Measurements from ENCODE around the gene PP2D1.
"Not testable (repeated sequence)": the region's sequence is repeated elsewhere in the genome, so short reads cannot be mapped to it uniquely, and the experiment has no call there.

Gene PP2D1

DNA sequence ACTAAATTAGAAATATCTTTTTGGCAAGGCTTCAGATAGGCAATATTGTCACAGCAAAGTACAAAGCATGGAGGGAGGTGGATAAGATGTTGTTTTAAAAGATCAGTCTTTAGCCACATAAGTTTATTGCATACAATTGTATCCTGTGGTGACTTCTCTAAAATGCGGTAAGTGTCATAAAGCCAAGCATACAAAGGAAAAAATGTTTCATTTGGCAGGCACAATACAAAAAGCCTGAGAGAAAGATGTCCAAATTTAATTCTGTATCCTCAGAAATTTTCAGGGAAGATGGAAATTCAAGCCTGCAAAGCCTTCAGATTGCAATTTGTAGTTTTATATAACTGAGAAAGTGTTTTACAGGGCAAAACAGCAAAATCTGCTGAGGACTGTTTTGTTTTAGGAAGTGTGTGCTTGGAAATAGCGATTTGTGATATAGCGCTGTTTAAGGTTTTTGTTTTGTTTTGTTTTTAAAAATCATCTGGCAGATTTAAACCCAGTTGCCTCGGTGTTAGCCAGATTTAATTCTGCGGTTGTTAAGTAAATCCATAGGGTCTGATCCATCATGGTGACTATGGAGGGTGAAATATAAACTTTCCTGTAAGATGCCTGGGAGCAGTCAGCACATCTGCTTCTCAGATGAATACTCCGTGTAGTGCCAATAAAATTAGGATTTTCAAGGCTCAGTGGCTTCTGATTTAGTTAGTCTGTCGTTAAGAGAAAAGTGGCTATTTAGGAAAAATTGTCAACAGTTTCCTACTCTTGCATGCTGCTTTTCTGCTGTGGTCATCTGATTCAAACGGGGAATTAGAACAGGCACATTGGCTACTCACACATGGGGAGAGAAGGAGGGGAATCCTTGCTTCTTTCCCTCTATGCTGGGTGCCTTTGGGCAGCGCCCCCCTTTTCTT is 36.2 kb upstream of the PP2D1 start:
- Histone ChIP-seq H3K27me3 (ENCODE audit: control insufficient read depth, insufficient read depth, low read length) (no peaks in the 10 kb centered on the region), H3K9me3 (ENCODE audit: control insufficient read depth, low read length) (no peaks in the 10 kb centered on the region), H3K9ac (ENCODE audit: low read length) (no peak overlapping the region), H3K4me3 (ENCODE audit: low read length) (no peak overlapping the region), H3K4me1 (ENCODE audit: control insufficient read depth, insufficient read depth, low read length) (peaks cover 16% of the 10 kb centered on the region), H3K36me3 (ENCODE audit: control insufficient read depth, insufficient read depth, low read length) (no peaks in the 10 kb centered on the region)

DNA sequence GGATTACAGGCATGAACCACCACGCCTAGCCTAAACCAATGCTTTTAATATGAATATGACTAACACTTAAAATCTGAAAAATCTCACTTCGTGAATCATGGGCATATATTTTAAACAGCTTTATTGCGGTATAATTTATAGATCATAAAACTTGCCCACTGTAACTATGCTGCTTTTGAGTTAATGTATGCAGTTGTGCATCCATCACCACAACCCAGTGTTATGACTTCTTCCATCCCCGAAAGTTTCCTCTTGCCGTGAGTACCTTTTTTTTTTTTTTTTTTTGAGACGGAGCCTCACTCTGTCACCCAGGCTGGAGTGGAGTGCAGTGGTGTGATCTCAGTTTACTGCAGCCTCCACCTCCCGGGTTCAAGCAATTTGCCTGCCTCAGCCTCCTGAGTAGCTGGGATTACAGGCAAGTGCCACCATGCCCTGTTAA is 35.3 kb upstream of the PP2D1 start:
- H3K27me3 ChIP-seq (ENCODE audit: control insufficient read depth, insufficient read depth, low read length) = no peaks in the 10 kb centered on the region
- H3K9ac ChIP-seq (ENCODE audit: low read length) = no peak overlapping the region
- peaks cover 23% of the 10 kb centered on the region for H3K4me1 ChIP-seq (ENCODE audit: control insufficient read depth, insufficient read depth, low read length)
- no peaks in the 10 kb centered on the region for H3K9me3 ChIP-seq (ENCODE audit: control insufficient read depth, low read length)
- no peaks in the 10 kb centered on the region for H3K36me3 ChIP-seq (ENCODE audit: control insufficient read depth, insufficient read depth, low read length)
- H3K4me3 ChIP-seq (ENCODE audit: low read length) = no peak overlapping the region

DNA sequence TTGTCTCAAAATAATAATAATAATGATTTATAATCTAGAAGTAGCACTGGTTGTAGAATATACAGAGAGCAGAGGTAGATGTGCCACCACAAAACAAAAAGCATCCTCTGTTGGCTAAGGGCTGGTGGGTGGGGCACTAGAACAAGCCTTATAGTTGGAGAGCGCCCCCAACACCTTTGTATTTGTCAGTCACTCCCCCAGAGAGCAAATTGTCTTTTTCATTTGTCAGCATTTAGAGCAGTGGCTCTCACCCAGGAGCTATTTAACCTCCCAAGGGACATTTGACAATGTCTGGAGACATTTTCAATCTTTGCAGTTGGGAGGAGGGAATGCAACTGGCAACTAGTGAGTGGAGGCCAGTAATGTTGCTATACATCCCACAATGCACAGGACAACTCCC is 34.5 kb upstream of the PP2D1 start:
- H3K9ac ChIP-seq (ENCODE audit: low read length) = no peak overlapping the region
- H3K36me3 ChIP-seq (ENCODE audit: control insufficient read depth, insufficient read depth, low read length) = no peaks in the 10 kb centered on the region
- H3K9me3 ChIP-seq (ENCODE audit: control insufficient read depth, low read length) = no peaks in the 10 kb centered on the region
- H3K4me3 ChIP-seq (ENCODE audit: low read length) = no peak overlapping the region
- H3K27me3 ChIP-seq (ENCODE audit: control insufficient read depth, insufficient read depth, low read length) = no peaks in the 10 kb centered on the region
- peaks cover 30% of the 10 kb centered on the region for H3K4me1 ChIP-seq (ENCODE audit: control insufficient read depth, insufficient read depth, low read length)

DNA sequence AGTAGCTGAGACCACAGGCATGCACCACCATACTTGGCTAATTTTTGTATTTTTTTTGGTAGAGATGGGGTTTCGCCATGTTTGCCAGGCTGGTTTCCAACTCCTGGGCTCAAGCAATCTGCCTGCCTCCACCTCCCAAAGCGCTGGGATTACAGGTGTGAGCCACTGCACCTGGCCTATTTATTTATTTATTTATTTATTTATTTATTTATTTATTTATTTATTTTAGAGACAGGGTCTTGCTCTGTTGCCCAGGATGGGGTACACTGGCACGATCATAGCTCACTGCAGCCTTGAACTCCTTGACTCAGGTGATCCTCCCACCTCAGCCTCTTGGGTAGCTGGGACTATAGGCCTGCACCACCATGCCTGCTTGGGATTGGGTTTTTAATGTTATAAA is 33.1 kb upstream of the PP2D1 start:
- not testable (repeated sequence) for H3K9ac ChIP-seq (ENCODE audit: low read length); H3K9me3 ChIP-seq (ENCODE audit: control insufficient read depth, low read length); H3K27me3 ChIP-seq (ENCODE audit: control insufficient read depth, insufficient read depth, low read length); H3K36me3 ChIP-seq (ENCODE audit: control insufficient read depth, insufficient read depth, low read length); H3K4me3 ChIP-seq (ENCODE audit: low read length)
- peaks cover 32% of the 10 kb centered on the region for H3K4me1 ChIP-seq (ENCODE audit: control insufficient read depth, insufficient read depth, low read length)

DNA sequence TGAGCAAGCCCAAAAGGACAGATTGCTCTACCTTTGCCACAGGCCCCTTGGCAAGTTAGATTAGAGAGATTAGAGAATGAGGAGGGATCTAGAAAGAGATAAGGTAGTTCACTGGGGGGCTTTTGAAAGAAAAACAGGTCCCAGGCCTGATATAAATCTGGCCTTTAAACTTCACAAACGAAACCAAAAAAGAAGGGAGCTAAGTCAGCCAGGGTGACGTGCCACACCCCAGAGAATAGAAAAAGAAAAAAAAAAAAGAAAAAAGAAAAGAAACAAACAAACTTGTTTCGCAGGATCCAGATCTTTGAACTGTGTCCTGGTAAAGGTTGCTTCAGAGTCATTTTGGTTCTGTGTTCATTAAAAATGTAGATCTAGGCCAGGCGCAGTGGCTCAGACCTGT is 31.8 kb upstream of the PP2D1 start:
- Histone ChIP-seq H3K9ac (ENCODE audit: low read length) (peak overlapping the region; percentile 49), H3K4me3 (ENCODE audit: low read length) (peak overlapping the region; percentile 38), H3K4me1 (ENCODE audit: control insufficient read depth, insufficient read depth, low read length) (peaks cover 32% of the 10 kb centered on the region), H3K27me3 (ENCODE audit: control insufficient read depth, insufficient read depth, low read length) (no peaks in the 10 kb centered on the region), H3K9me3 (ENCODE audit: control insufficient read depth, low read length) (no peaks in the 10 kb centered on the region), H3K36me3 (ENCODE audit: control insufficient read depth, insufficient read depth, low read length) (no peaks in the 10 kb centered on the region)

DNA sequence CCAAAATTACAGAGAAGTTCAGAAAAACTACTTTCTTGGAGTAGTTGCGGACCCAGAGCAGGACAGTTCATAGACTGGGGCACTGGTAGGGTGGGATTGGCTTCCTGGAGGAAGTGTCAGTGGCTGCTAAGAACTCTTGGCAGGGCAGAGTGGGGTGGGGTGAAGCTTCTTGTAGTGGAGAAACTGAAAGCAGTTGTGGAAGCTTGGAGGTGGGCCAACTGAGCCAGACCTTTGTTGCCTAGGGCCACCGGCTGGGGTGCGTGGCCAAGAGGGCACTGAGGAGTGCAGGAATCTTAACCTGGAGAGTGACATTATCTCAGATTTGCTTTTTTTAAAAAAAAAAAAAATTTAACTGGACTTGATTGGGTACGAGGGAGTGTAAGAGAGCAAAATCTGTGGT is 31.3 kb upstream of the PP2D1 start:
- peak overlapping the region; percentile 38 for H3K4me3 ChIP-seq (ENCODE audit: low read length)
- no peaks in the 10 kb centered on the region for H3K9me3 ChIP-seq (ENCODE audit: control insufficient read depth, low read length)
- H3K36me3 ChIP-seq (ENCODE audit: control insufficient read depth, insufficient read depth, low read length) = no peaks in the 10 kb centered on the region
- H3K9ac ChIP-seq (ENCODE audit: low read length) = peak overlapping the region; percentile 49
- H3K4me1 ChIP-seq (ENCODE audit: control insufficient read depth, insufficient read depth, low read length) = peaks cover 32% of the 10 kb centered on the region
- H3K27me3 ChIP-seq (ENCODE audit: control insufficient read depth, insufficient read depth, low read length) = no peaks in the 10 kb centered on the region

DNA sequence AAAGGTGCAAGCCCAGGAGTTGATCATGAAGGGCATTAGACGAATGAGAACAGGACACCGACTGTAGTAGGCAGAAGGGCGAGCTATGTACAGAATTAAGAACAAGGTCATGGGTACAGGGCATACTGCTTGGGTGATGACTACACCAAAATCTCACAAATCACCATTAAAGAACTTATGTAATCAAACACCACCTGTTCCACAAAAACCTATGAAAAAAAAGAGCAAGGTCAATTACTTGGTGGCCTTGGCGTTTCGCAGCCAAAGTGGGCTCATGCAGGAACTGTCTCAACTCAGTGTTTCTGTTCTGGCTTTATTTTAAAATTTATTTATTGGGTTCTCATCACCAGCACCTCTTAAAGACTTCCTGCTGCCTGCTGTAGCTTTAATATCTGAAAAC is 30.3 kb upstream of the PP2D1 start:
- Histone ChIP-seq H3K9ac (ENCODE audit: low read length) (no peak overlapping the region), H3K4me3 (ENCODE audit: low read length) (no peak overlapping the region), H3K36me3 (ENCODE audit: control insufficient read depth, insufficient read depth, low read length) (no peaks in the 10 kb centered on the region), H3K4me1 (ENCODE audit: control insufficient read depth, insufficient read depth, low read length) (peaks cover 24% of the 10 kb centered on the region), H3K9me3 (ENCODE audit: control insufficient read depth, low read length) (no peaks in the 10 kb centered on the region), H3K27me3 (ENCODE audit: control insufficient read depth, insufficient read depth, low read length) (no peaks in the 10 kb centered on the region)

DNA sequence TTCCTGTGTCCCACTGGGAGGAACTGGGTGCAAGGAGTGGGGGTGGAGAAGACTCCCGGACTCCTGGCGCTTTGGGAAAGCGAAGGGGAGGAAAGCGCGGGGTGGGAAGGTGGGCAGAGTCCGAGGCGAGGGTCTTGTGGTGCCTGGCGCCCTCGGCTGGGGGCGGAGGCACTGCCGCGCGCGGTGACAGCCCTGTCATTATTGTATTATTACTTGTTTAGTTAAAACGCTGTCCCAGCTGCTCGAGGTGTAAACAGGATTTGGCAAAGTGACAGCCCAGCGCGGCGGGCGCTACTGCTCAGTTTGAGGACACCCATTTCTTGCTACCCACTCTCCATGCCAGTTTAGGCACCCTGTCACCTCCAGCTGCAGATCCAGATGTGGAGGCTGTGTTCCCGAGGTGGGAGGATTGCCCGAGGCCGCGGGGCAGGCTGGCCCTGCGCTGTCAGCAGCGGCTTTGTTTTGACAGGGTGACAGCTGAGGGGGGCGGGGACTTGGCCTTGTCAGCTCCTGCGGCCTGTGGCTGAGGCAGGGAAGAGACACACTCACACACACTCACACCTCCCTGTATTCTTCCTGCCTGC is 29.2 kb upstream of the PP2D1 start:
- Histone ChIP-seq H3K9me3 (ENCODE audit: control insufficient read depth, low read length) (no peaks in the 10 kb centered on the region), H3K36me3 (ENCODE audit: control insufficient read depth, insufficient read depth, low read length) (no peaks in the 10 kb centered on the region), H3K9ac (ENCODE audit: low read length) (peak overlapping the region; percentile 77), H3K4me1 (ENCODE audit: control insufficient read depth, insufficient read depth, low read length) (peaks cover 24% of the 10 kb centered on the region), H3K27me3 (ENCODE audit: control insufficient read depth, insufficient read depth, low read length) (no peaks in the 10 kb centered on the region), H3K4me3 (ENCODE audit: low read length) (peak overlapping the region; percentile 90)

DNA sequence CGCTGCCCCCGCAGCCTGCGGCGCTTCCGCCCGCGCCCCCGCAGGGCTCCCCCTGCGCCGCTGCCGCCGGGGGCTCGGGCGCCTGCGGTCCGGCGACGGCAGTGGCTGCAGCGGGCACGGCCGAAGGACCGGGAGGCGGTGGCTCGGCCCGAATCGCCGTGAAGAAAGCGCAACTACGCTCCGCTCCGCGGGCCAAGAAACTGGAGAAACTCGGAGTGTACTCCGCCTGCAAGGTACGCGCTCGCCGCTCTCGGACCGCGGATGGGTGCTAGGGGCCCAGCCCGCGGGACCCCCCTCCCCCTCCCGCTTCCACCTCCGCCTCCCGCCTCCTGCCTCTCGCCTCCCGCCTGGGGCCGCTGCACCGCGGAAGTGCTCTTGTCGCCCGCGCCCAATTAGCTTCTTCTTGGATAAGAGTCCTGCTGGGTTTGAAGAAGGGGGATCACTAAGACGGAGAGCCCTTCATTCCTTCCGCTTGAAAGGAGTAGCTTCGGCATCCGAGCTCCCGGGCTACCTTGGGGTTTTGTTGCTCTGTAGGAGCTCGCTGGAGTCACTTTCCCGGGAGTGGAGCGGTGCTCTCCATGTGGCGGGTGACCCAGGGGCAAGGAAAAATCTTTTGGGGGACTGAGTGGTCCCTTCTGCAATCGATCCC is 28.6 kb upstream of the PP2D1 start:
- peaks cover 24% of the 10 kb centered on the region for H3K4me1 ChIP-seq (ENCODE audit: control insufficient read depth, insufficient read depth, low read length)
- H3K36me3 ChIP-seq (ENCODE audit: control insufficient read depth, insufficient read depth, low read length) = no peaks in the 10 kb centered on the region

DNA sequence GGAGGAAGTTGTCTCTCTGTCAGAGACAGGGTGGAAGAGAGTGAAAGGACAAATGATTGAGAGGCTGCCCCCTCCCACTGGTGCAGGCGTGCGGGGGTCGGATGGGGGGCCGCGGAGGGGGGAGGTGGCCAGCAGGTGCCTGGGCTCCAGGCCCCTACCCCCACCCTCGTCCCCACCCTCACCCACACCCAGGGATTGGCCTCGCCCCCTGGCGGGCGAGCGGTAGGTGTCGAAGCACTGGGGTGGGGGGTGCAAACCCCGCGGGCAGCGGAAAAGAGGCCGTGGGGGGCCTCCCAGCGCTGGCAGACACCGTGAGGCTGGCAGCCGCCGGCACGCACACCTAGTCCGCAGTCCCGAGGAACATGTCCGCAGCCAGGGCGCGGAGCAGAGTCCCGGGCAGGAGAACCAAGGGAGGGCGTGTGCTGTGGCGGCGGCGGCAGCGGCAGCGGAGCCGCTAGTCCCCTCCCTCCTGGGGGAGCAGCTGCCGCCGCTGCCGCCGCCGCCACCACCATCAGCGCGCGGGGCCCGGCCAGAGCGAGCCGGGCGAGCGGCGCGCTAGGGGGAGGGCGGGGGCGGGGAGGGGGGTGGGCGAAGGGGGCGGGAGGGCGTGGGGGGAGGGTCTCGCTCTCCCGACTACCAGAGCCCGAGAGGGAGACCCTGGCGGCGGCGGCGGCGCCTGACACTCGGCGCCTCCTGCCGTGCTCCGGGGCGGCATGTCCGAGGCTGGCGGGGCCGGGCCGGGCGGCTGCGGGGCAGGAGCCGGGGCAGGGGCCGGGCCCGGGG is 27.9 kb upstream of the PP2D1 start, which contains the start of gene KAT2B:
KAT2B (plus strand) TSS at position 682 of the 783 bp plus-strand sequence; CDS start at position 714, 32 bp downstream.
- peaks cover 24% of the 10 kb centered on the region for H3K4me1 ChIP-seq (ENCODE audit: control insufficient read depth, insufficient read depth, low read length)
- H3K9me3 ChIP-seq (ENCODE audit: control insufficient read depth, low read length) = no peaks in the 10 kb centered on the region

More for the DNA sequence above, 28.6 kb upstream of the PP2D1 start:
- Histone ChIP-seq H3K9ac (ENCODE audit: low read length) (peak overlapping the region; percentile 77), H3K27me3 (ENCODE audit: control insufficient read depth, insufficient read depth, low read length) (no peaks in the 10 kb centered on the region), H3K4me3 (ENCODE audit: low read length) (peak overlapping the region; percentile 90), H3K9me3 (ENCODE audit: control insufficient read depth, low read length) (no peaks in the 10 kb centered on the region)

DNA sequence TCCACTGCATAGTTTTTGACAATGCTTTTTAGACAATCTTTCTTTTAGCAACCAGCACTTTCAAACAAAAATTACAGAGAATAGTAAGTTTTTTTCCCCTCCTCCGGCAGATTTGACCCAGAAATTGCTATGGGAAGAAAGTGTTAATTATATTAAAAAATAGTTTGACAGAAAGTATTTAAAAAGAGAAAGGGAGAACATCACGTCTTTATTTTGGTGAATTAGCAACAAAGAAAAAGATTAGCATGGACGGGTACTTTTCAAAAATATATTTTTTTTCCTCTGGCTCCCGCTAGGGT is 27.4 kb upstream of the PP2D1 start:
- Histone ChIP-seq H3K36me3 (ENCODE audit: control insufficient read depth, insufficient read depth, low read length) (no peaks in the 10 kb centered on the region), H3K27me3 (ENCODE audit: control insufficient read depth, insufficient read depth, low read length) (no peaks in the 10 kb centered on the region), H3K9ac (ENCODE audit: low read length) (peak overlapping the region; percentile 75), H3K4me3 (ENCODE audit: low read length) (peak overlapping the region; percentile 44), H3K9me3 (ENCODE audit: control insufficient read depth, low read length) (no peaks in the 10 kb centered on the region), H3K4me1 (ENCODE audit: control insufficient read depth, insufficient read depth, low read length) (peaks cover 24% of the 10 kb centered on the region)

More for the DNA sequence above, 27.9 kb upstream of the PP2D1 start, which contains the start of gene KAT2B:
- Histone ChIP-seq H3K4me3 (ENCODE audit: low read length) (peak within 1 kb of the TSS; percentile 90), H3K27me3 (ENCODE audit: control insufficient read depth, insufficient read depth, low read length) (no peaks in the 10 kb centered on the region), H3K36me3 (ENCODE audit: control insufficient read depth, insufficient read depth, low read length) (no peaks in the 10 kb centered on the region), H3K9ac (ENCODE audit: low read length) (peak within 1 kb of the TSS; percentile 77)
